HG03095 (cell line): ENCODE results near the gene VOPP1.

Experiments used
- ATAC-seq: cut with Tn5 transposase; IDR thresholded peaks from one replicate; pipeline ENCODE4 v1.9.1; 2021; ENCODE audit warnings: moderate library complexity; ENCODE audit not compliant: unreplicated experiment

The VOPP1 gene

GRCh38 chr7:55556031-55556430 is 16.3 kb downstream of the VOPP1 start:
- peak; percentile 32 for ATAC-seq

GRCh38 chr7:55555160-55555559 is 17.1 kb downstream of the VOPP1 start:
- no peak for ATAC-seq

GRCh38 chr7:55554038-55554437 is 18.3 kb downstream of the VOPP1 start:
- ATAC-seq: no peak

- no peak for ATAC-seq
Measured at GRCh38 chr7:55553024-55553345, 19.3 kb downstream of the VOPP1 start.

- no peak for ATAC-seq
Measured at GRCh38 chr7:55552320-55553023, 19.8 kb downstream of the VOPP1 start.

- no peak for ATAC-seq
Measured at GRCh38 chr7:55550841-55551537, 21.3 kb downstream of the VOPP1 start.

GRCh38 chr7:55550010-55550663 is 22.2 kb downstream of the VOPP1 start:
- ATAC-seq: no peak

- peak; percentile 42 for ATAC-seq
Measured at GRCh38 chr7:55549457-55549856, 22.8 kb downstream of the VOPP1 start.

- no peak for ATAC-seq
Measured at GRCh38 chr7:55548295-55548731, 24.0 kb downstream of the VOPP1 start.

GRCh38 chr7:55546814-55547213 is 25.5 kb downstream of the VOPP1 start:
- no peak for ATAC-seq

- no peak for ATAC-seq
Measured at GRCh38 chr7:55545496-55545895, 26.8 kb downstream of the VOPP1 start.

GRCh38 chr7:55540226-55540858 is 32.0 kb downstream of the VOPP1 start:
- ATAC-seq: no peak

- no peak for ATAC-seq
Measured at GRCh38 chr7:55539380-55539779, 32.9 kb downstream of the VOPP1 start.

- ATAC-seq: no peak
Measured at GRCh38 chr7:55538538-55538937, 33.8 kb downstream of the VOPP1 start.

- no peak for ATAC-seq
Measured at GRCh38 chr7:55537458-55537990, 34.8 kb downstream of the VOPP1 start.

- no peak for ATAC-seq
Measured at GRCh38 chr7:55536619-55537457, 35.5 kb downstream of the VOPP1 start.

- ATAC-seq: no peak
Measured at GRCh38 chr7:55535617-55536016, 36.7 kb downstream of the VOPP1 start.

- ATAC-seq: peak; percentile 9
Measured at GRCh38 chr7:55534916-55535590, 37.2 kb downstream of the VOPP1 start.

- peak; percentile 63 for ATAC-seq
Measured at GRCh38 chr7:55534262-55534915, 37.9 kb downstream of the VOPP1 start.

- ATAC-seq: no peak
Measured at GRCh38 chr7:55533729-55534080, 38.6 kb downstream of the VOPP1 start.
